ENCODE measurements around the gene WWC1. TPM values are rescaled to one million over a fixed set of nuclear protein-coding genes. Genes with fewer than 3 reads are reported as not detected.

WWC1 gene
- total RNA-seq, 2 experiments from 2014 or later, result 1.0 to 1.3 TPM

DNA sequence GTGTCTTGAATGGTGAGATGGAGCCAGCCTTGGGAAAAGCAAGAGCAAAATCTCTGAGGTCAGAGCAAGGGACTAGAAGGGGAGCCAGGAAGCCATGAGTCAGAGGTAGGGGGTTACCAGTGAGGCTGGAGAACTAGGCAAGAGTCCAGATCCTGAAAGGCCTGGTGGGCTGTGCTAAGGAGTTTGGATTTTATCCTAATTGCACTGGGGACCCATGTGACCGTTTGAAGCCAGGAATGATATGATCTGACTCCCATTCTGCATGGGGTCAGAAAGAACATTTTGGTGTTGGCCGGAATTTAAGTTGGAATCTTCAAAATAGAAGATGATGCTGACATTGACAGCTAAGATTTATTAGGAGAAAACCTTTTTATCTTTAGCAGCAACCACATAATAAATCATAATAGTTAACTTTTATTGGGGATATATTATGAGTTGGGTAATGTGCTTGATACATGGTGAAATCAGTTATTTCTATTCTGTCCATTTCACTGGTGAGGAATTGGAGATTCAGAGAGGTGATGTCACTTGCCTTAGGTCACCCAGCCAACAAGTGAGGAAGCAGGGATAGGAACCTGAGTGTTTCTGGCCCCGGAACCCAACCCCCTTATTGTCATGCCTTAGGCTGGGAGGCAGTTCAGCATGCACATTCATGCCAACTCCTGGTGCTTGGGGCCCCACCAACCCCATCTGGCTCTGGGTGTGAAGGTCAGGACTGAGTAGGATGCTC, 133.3 kb downstream of the WWC1 start:
- ChIA-PET POLR2A (no interaction called here), CTCF (no interaction called here)
- Histone ChIP-seq H3K27ac (ENCODE audit: low read depth in 1 of 2, low read length in 2 of 2) (no peak overlapping the region), H3K36me3 (ENCODE audit: insufficient read depth, low read length) (no peaks in the 10 kb centered on the region), H3K9me3 (ENCODE audit: control insufficient read depth in 1 of 2, insufficient read depth in 1 of 2, low read length in 2 of 2) (no peaks in the 10 kb centered on the region), H3K27me3 (ENCODE audit: control insufficient read depth in 1 of 2, insufficient read depth in 2 of 2, low read length in 2 of 2) (no peaks in the 10 kb centered on the region), H3K4me3 (ENCODE audit: low read length) (no peak overlapping the region), H3K4me1 (ENCODE audit: insufficient read depth, low read length) (no peaks in the 10 kb centered on the region)
- no peak for DNase-seq
- TF ChIP-seq, protein P1, sequence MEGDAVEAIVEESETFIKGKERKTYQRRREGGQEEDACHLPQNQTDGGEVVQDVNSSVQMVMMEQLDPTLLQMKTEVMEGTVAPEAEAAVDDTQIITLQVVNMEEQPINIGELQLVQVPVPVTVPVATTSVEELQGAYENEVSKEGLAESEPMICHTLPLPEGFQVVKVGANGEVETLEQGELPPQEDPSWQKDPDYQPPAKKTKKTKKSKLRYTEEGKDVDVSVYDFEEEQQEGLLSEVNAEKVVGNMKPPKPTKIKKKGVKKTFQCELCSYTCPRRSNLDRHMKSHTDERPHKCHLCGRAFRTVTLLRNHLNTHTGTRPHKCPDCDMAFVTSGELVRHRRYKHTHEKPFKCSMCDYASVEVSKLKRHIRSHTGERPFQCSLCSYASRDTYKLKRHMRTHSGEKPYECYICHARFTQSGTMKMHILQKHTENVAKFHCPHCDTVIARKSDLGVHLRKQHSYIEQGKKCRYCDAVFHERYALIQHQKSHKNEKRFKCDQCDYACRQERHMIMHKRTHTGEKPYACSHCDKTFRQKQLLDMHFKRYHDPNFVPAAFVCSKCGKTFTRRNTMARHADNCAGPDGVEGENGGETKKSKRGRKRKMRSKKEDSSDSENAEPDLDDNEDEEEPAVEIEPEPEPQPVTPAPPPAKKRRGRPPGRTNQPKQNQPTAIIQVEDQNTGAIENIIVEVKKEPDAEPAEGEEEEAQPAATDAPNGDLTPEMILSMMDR (IDR thresholded peaks at IDR 0.05), result no peak
- Mint-ChIP-seq H3K36me3 (ENCODE audit: low read depth) (no peaks in the 10 kb centered on the region), H3K27ac (no peak overlapping the region), H3K4me1 (ENCODE audit: low read depth) (no peaks in the 10 kb centered on the region), H3K27me3 (no peaks in the 10 kb centered on the region), H3K9me3 (no peaks in the 10 kb centered on the region), H3K4me3 (no peak overlapping the region)
- intact Hi-C loops (cut with DNase I, micrococcal nuclease), result loop anchor here in 1 of 2 experiments (5.0 kb wide), 1 partner anchor 152 kb away; no protein-coding TSS in a partner anchor
- no peak for ATAC-seq (ENCODE audit: poor library complexity)

GRCh38 chr5:168426007-168426863, 134.8 kb downstream of the WWC1 start:
- Histone ChIP-seq H3K4me1 (ENCODE audit: insufficient read depth, low read length) (no peaks in the 10 kb centered on the region), H3K36me3 (ENCODE audit: insufficient read depth, low read length) (no peaks in the 10 kb centered on the region), H3K4me3 (ENCODE audit: low read length) (no peak overlapping the region), H3K27ac (ENCODE audit: low read depth in 1 of 2, low read length in 2 of 2) (no peak overlapping the region), H3K9me3 (ENCODE audit: control insufficient read depth in 1 of 2, insufficient read depth in 1 of 2, low read length in 2 of 2) (no peaks in the 10 kb centered on the region), H3K27me3 (ENCODE audit: control insufficient read depth in 1 of 2, insufficient read depth in 2 of 2, low read length in 2 of 2) (no peaks in the 10 kb centered on the region)
- Mint-ChIP-seq H3K4me3 (no peak overlapping the region), H3K27ac (no peak overlapping the region), H3K36me3 (ENCODE audit: low read depth) (no peaks in the 10 kb centered on the region), H3K9me3 (no peaks in the 10 kb centered on the region), H3K4me1 (ENCODE audit: low read depth) (no peaks in the 10 kb centered on the region), H3K27me3 (no peaks in the 10 kb centered on the region)
- ChIA-PET POLR2A (no interaction called here), CTCF (no interaction called here)
- ATAC-seq (ENCODE audit: poor library complexity) (no peak), DNase-seq (no peak)
- TF ChIP-seq, protein P1 (IDR thresholded peaks at IDR 0.05), result no peak
- intact Hi-C loops (cut with DNase I, micrococcal nuclease), result no loop called here

DNA sequence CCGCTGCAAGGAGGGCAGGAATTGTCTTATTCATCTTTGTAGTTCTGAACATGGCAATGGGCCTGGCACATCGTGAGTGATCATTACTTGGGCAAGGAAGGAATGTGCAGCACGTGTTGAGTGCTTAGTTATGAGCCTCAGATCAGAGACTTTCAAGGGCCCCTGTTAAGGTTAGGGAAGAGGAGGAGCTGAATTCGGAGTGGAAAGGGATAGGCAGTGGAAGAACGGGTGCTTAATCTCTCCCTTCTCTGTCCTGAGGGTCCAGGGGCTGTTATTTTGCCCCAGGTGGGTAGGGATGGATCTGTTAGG, 135.4 kb downstream of the WWC1 start:
- no peak overlapping the region for H3K4me3 ChIP-seq (ENCODE audit: low read length)
- ChIA-PET CTCF (no interaction called here), POLR2A (no interaction called here)
- H3K36me3 ChIP-seq (ENCODE audit: insufficient read depth, low read length), result no peaks in the 10 kb centered on the region
- no peak for ATAC-seq (ENCODE audit: poor library complexity)
- Mint-ChIP-seq H3K4me3 (no peak overlapping the region), H3K36me3 (ENCODE audit: low read depth) (no peaks in the 10 kb centered on the region), H3K4me1 (ENCODE audit: low read depth) (no peaks in the 10 kb centered on the region), H3K9me3 (no peaks in the 10 kb centered on the region), H3K27me3 (no peaks in the 10 kb centered on the region), H3K27ac (no peak overlapping the region)
- no peaks in the 10 kb centered on the region for H3K27me3 ChIP-seq (ENCODE audit: control insufficient read depth in 1 of 2, insufficient read depth in 2 of 2, low read length in 2 of 2)
- no peaks in the 10 kb centered on the region for H3K9me3 ChIP-seq (ENCODE audit: control insufficient read depth in 1 of 2, insufficient read depth in 1 of 2, low read length in 2 of 2)
- no peak for DNase-seq
- no peaks in the 10 kb centered on the region for H3K4me1 ChIP-seq (ENCODE audit: insufficient read depth, low read length)
- no peak overlapping the region for H3K27ac ChIP-seq (ENCODE audit: low read depth in 1 of 2, low read length in 2 of 2)
- intact Hi-C loops (cut with DNase I, micrococcal nuclease), result no loop called here
- TF ChIP-seq, protein P1 (IDR thresholded peaks at IDR 0.05), result no peak
